Common myeloid progenitor, CD34-positive (primary cell): Measurements from ENCODE around the gene FAF2.

Source experiments
- CTCF ChIA-PET: fragments of 350-600 bp; sonication (Branson Sonifier 250); formaldehyde crosslinking; loops from one replicate; lab custom pipeline; 2021; ENCODE audit warnings: antibody characterized with exemption; lab: Charles Lee
- POLR2A ChIA-PET: fragments of 350-600 bp; sonication (Branson Sonifier 250); formaldehyde crosslinking; loops from one replicate; lab custom pipeline; 2021; ENCODE audit warnings: antibody characterized with exemption; lab: Charles Lee
- DNase-seq, 3 donors: peaks; one replicate each; pipeline versions ENCODE4 v3.0.0 to v3.0.0-alpha.2; 2013
- H3K27ac ChIP-seq, 2 experiments: 1 replicate in 1 of 2; 2 replicates in 1 of 2; pipeline ENCODE4 v1.7.0; 2013; ENCODE audit warnings: inconsistent platforms in 2 of 2, low read length in 2 of 2, mild to moderate bottlenecking in 2 of 2, low read depth in 1 of 2, moderate library complexity in 1 of 2; ENCODE audit not compliant: severe bottlenecking in 2 of 2, insufficient read depth in 1 of 2, poor library complexity in 1 of 2
- H3K27me3 ChIP-seq, 5 experiments: replicated peaks in 2 of 5; 1 replicate in 3 of 5; 2 replicates in 2 of 5; pipeline versions ENCODE4 v1.6.1 to v1.7.0; 2013; ENCODE audit warnings: low read length in 4 of 5, mild to moderate bottlenecking in 2 of 5, moderate library complexity in 2 of 5, inconsistent platforms in 1 of 5; ENCODE audit not compliant: insufficient read depth in 5 of 5, control insufficient read depth in 4 of 5
- H3K36me3 ChIP-seq, 4 experiments: 1 replicate in 2 of 4; 2 replicates in 2 of 4; pipeline versions ENCODE4 v1.6.1 to v1.7.0; 2013; ENCODE audit warnings: low read length in 3 of 4, control low read depth in 1 of 4, mild to moderate bottlenecking in 1 of 4; ENCODE audit not compliant: control insufficient read depth in 4 of 4, insufficient read depth in 4 of 4
- H3K4me1 ChIP-seq, 4 experiments: 1 replicate in 3 of 4; 2 replicates in 1 of 4; pipeline versions ENCODE4 v1.6.1 to v1.7.1; 2013; ENCODE audit warnings: low read length in 3 of 4, mild to moderate bottlenecking in 3 of 4, control low read depth in 1 of 4, inconsistent platforms in 1 of 4, moderate library complexity in 1 of 4; ENCODE audit not compliant: control insufficient read depth in 4 of 4, insufficient read depth in 4 of 4; ENCODE audit errors: control extremely low read depth in 1 of 4
- H3K4me3 ChIP-seq, 7 experiments: 1 replicate in 4 of 7; 2 replicates in 3 of 7; pipeline versions ENCODE4 v1.5.1 to v1.7.0; 2013; ENCODE audit warnings: mild to moderate bottlenecking in 7 of 7, low read length in 6 of 7, moderate library complexity in 6 of 7, inconsistent platforms in 2 of 7, low read depth in 2 of 7, control low read depth in 1 of 7; ENCODE audit not compliant: insufficient read depth in 4 of 7, control insufficient read depth in 1 of 7; ENCODE audit errors: extremely low read depth in 1 of 7
- H3K9me3 ChIP-seq, 5 experiments: 1 replicate in 4 of 5; 2 replicates in 1 of 5; pipeline versions ENCODE4 v1.6.1 to v1.7.1; 2013; ENCODE audit warnings: low read length in 4 of 5, mild to moderate bottlenecking in 2 of 5, inconsistent platforms in 1 of 5, low read depth in 1 of 5, moderate library complexity in 1 of 5; ENCODE audit not compliant: control insufficient read depth in 4 of 5, insufficient read depth in 2 of 5; ENCODE audit errors: control extremely low read depth in 1 of 5
- WGBS: methylation state at CpG from one replicate; pipeline ENCODE4 v1.1.5; 2013; ENCODE audit not compliant: insufficient coverage; 5-methylcytosine and 5-hydroxymethylcytosine counted together

Gene FAF2

GRCh38 chr5:176418251-176418650 is 29.9 kb upstream of the FAF2 start:
- Histone ChIP-seq H3K27ac (no peak overlapping the region), H3K36me3 (no peaks in the 10 kb centered on the region), H3K27me3 (no peaks in the 10 kb centered on the region), H3K4me1 (peaks cover 2 to 15% (median 14%) of the 10 kb centered on the region in 4 experiments), H3K4me3 (no peak overlapping the region), H3K9me3 (peaks cover 0 to 6% (median 0%) of the 10 kb centered on the region in 5 experiments)
- POLR2A ChIA-PET = no interaction called here
- no peak for DNase-seq
- CTCF ChIA-PET = interaction anchor here (1.0 to 1.7 kb wide), 6 partner anchors 11 to 152 kb away, joined by 3 to 6 read pairs (median 4); no protein-coding TSS in a partner anchor
- 95% methylated on average over 9 of the region's 9 CpGs for WGBS

- 83% methylated on average over 3 of the region's 5 CpGs for WGBS
These were observed 28.1 kb upstream of the FAF2 start for GRCh38 chr5:176420086-176420485.

GRCh38 chr5:176420972-176421544 is 27.1 kb upstream of the FAF2 start:
- peak in 1 of 3 donors; percentile 24 for DNase-seq
- H3K4me3 ChIP-seq = no peak overlapping the region
- CTCF ChIA-PET = no interaction called here
- peaks cover 2 to 8% (median 8%) of the 10 kb centered on the region in 4 experiments for H3K4me1 ChIP-seq
- H3K27ac ChIP-seq = no peak overlapping the region
- H3K9me3 ChIP-seq = peaks cover 0 to 6% (median 0%) of the 10 kb centered on the region in 5 experiments
- POLR2A ChIA-PET = no interaction called here
- no CpG with 5 or more reads among the region's 2 CpGs for WGBS
- H3K27me3 ChIP-seq = no peaks in the 10 kb centered on the region
- no peaks in the 10 kb centered on the region for H3K36me3 ChIP-seq

More at GRCh38 chr5:176420086-176420485, 28.1 kb upstream of the FAF2 start:
- peaks cover 2 to 15% (median 14%) of the 10 kb centered on the region in 4 experiments for H3K4me1 ChIP-seq
- no peak overlapping the region for H3K27ac ChIP-seq
- ChIA-PET POLR2A (no interaction called here), CTCF (no interaction called here)
- H3K9me3 ChIP-seq = peaks cover 0 to 6% (median 0%) of the 10 kb centered on the region in 5 experiments
- H3K36me3 ChIP-seq = no peaks in the 10 kb centered on the region
- no peak for DNase-seq
- H3K4me3 ChIP-seq = no peak overlapping the region
- H3K27me3 ChIP-seq = no peaks in the 10 kb centered on the region

GRCh38 chr5:176424181-176424580 is 24.0 kb upstream of the FAF2 start:
- H3K9me3 ChIP-seq = peaks cover 0 to 6% (median 0%) of the 10 kb centered on the region in 5 experiments
- no peaks in the 10 kb centered on the region for H3K4me1 ChIP-seq
- DNase-seq = no peak
- H3K4me3 ChIP-seq = no peak overlapping the region
- H3K27ac ChIP-seq = no peak overlapping the region
- ChIA-PET CTCF (no interaction called here), POLR2A (interaction anchor here (0.6 kb wide), 1 partner anchor 1133 kb away, joined by 3 read pairs; no protein-coding TSS in a partner anchor)
- no peaks in the 10 kb centered on the region for H3K36me3 ChIP-seq
- 100% methylated on average over 2 of the region's 3 CpGs for WGBS
- H3K27me3 ChIP-seq = no peaks in the 10 kb centered on the region

- CTCF ChIA-PET = interaction anchor here (0.6 to 1.2 kb wide), 2 partner anchors 8 to 28 kb away, joined by 3 to 4 read pairs; no protein-coding TSS in a partner anchor
- Histone ChIP-seq H3K27me3 (no peaks in the 10 kb centered on the region), H3K4me3 (no peak overlapping the region), H3K4me1 (peaks cover 0 to 4% (median under 1%) of the 10 kb centered on the region in 4 experiments), H3K36me3 (no peaks in the 10 kb centered on the region), H3K27ac (no peak overlapping the region), H3K9me3 (peaks cover 0 to 6% (median 0%) of the 10 kb centered on the region in 5 experiments)
- POLR2A ChIA-PET = no interaction called here
- no peak for DNase-seq
- WGBS = no CpG with 5 or more reads among the region's 1 CpG
These were observed 23.0 kb upstream of the FAF2 start for GRCh38 chr5:176425138-176425537.

- 100% methylated on average over 1 of the region's 1 CpG for WGBS
- CTCF ChIA-PET = interaction anchor here (0.6 to 1.2 kb wide), 2 partner anchors 9 to 28 kb away, joined by 3 to 4 read pairs; no protein-coding TSS in a partner anchor
- Histone ChIP-seq H3K9me3 (peaks cover 0 to 5% (median 0%) of the 10 kb centered on the region in 5 experiments), H3K4me1 (peaks cover 0 to 11% (median 4%) of the 10 kb centered on the region in 4 experiments), H3K4me3 (no peak overlapping the region), H3K36me3 (no peaks in the 10 kb centered on the region), H3K27ac (no peak overlapping the region), H3K27me3 (no peaks in the 10 kb centered on the region)
- POLR2A ChIA-PET = no interaction called here
- DNase-seq = no peak
These were observed 22.4 kb upstream of the FAF2 start for GRCh38 chr5:176425791-176426190.

GRCh38 chr5:176426876-176427275 is 21.3 kb upstream of the FAF2 start:
- WGBS = 100% methylated on average over 1 of the region's 1 CpG
- H3K9me3 ChIP-seq = no peaks in the 10 kb centered on the region
- CTCF ChIA-PET = interaction anchor here (0.8 to 2.0 kb wide), 2 partner anchors 10 to 21 kb away, joined by 4 to 5 read pairs; partner anchors contain the start of genes CLTB and FAF2
- no peaks in the 10 kb centered on the region for H3K27me3 ChIP-seq
- POLR2A ChIA-PET = no interaction called here
- no peak for DNase-seq
- no peak overlapping the region for H3K27ac ChIP-seq
- peaks cover 0 to 11% (median 4%) of the 10 kb centered on the region in 4 experiments for H3K4me1 ChIP-seq
- no peak overlapping the region for H3K4me3 ChIP-seq
- H3K36me3 ChIP-seq = no peaks in the 10 kb centered on the region
